Neuronal stem cell (in vitro differentiated cells): Measurements from ENCODE around the gene LTA4H.

Source experiments
- DNase-seq: peaks from one replicate; pipeline ENCODE4 v3.0.0-alpha.2; 2013; ENCODE audit warnings: low spot score
- H2AFZ ChIP-seq: one replicate; pipeline ENCODE4 v1.6.1; 2013; ENCODE audit warnings: mild to moderate bottlenecking, low read length, inconsistent platforms
- H2AK5ac ChIP-seq: 2 replicates; pipeline ENCODE4 v1.6.1; 2013; ENCODE audit warnings: low read depth, mild to moderate bottlenecking, inconsistent platforms, low read length, moderate library complexity, mixed read lengths
- H2BK120ac ChIP-seq: 2 replicates; pipeline ENCODE4 v1.6.1; 2013; ENCODE audit warnings: low read depth, mild to moderate bottlenecking, inconsistent platforms, low read length, moderate library complexity, mixed read lengths
- H2BK12ac ChIP-seq: one replicate; pipeline ENCODE4 v1.6.1; 2013; ENCODE audit warnings: low read length, inconsistent platforms
- H2BK15ac ChIP-seq: 2 replicates; pipeline ENCODE4 v1.6.1; 2013; ENCODE audit warnings: mild to moderate bottlenecking, low read length, inconsistent platforms, mixed read lengths
- H2BK5ac ChIP-seq: one replicate; pipeline ENCODE4 v1.6.1; 2013; ENCODE audit warnings: inconsistent platforms, mild to moderate bottlenecking, low read length, moderate library complexity
- H3K14ac ChIP-seq: one replicate; pipeline ENCODE4 v1.6.1; 2013; ENCODE audit warnings: low read length, inconsistent platforms
- H3K18ac ChIP-seq: 2 replicates; pipeline ENCODE4 v1.6.1; 2013; ENCODE audit warnings: low read length, inconsistent platforms
- H3K23ac ChIP-seq: 2 replicates; pipeline ENCODE4 v1.6.1; 2013; ENCODE audit warnings: low read depth, mild to moderate bottlenecking, mixed read lengths, low read length, inconsistent platforms; ENCODE audit not compliant: poor library complexity
- H3K27ac ChIP-seq: replicated peaks from 3 replicates; pipeline ENCODE4 v1.5.1; 2013; ENCODE audit warnings: low read length, inconsistent platforms
- H3K27me3 ChIP-seq, 3 experiments: 2 replicates each; pipeline ENCODE4 v1.6.1; 2013; ENCODE audit warnings: low read length in 3 of 3, mild to moderate bottlenecking in 2 of 3, inconsistent platforms in 1 of 3, low read depth in 1 of 3, mixed read lengths in 1 of 3, moderate library complexity in 1 of 3; ENCODE audit not compliant: control insufficient read depth in 3 of 3, insufficient read depth in 3 of 3
- H3K36me3 ChIP-seq, 2 donors: replicated peaks in 1 of 2; 2 replicates each; pipeline ENCODE4 v1.6.1; 2013; ENCODE audit warnings: low read length in 2 of 2; ENCODE audit not compliant: control insufficient read depth in 2 of 2, insufficient read depth in 2 of 2
- H3K4ac ChIP-seq: 2 replicates; pipeline ENCODE4 v1.6.1; 2013; ENCODE audit warnings: inconsistent platforms, mild to moderate bottlenecking, low read length, moderate library complexity
- H3K4me1 ChIP-seq, 2 donors: 1 replicate in 1 of 2; 2 replicates in 1 of 2; pipeline ENCODE4 v1.6.1; 2013; ENCODE audit warnings: low read length in 2 of 2, low read depth in 1 of 2; ENCODE audit not compliant: control insufficient read depth in 2 of 2, insufficient read depth in 1 of 2
- H3K4me2 ChIP-seq: one replicate; pipeline ENCODE4 v1.6.1; 2013; ENCODE audit warnings: mild to moderate bottlenecking, low read length, inconsistent platforms; ENCODE audit not compliant: insufficient read depth, poor library complexity, severe bottlenecking
- H3K4me3 ChIP-seq, 2 donors: 2 replicates each; pipeline ENCODE4 v1.5.1; 2013; ENCODE audit warnings: low read length in 2 of 2, mild to moderate bottlenecking in 2 of 2, inconsistent platforms in 1 of 2, moderate library complexity in 1 of 2
- H3K79me1 ChIP-seq: one replicate; pipeline ENCODE4 v1.6.1; 2013; ENCODE audit warnings: low read depth, mild to moderate bottlenecking, inconsistent platforms, low read length, moderate library complexity
- H3K9ac ChIP-seq: one replicate; pipeline ENCODE4 v1.6.1; 2013; ENCODE audit warnings: mild to moderate bottlenecking, low read depth, low read length, inconsistent platforms; ENCODE audit not compliant: poor library complexity
- H3K9me3 ChIP-seq, 2 donors: replicated peaks in 1 of 2; 2 replicates each; pipeline versions ENCODE3 to v1.6.1; 2013; ENCODE audit warnings: low read length in 2 of 2, mild to moderate bottlenecking in 2 of 2, inconsistent platforms in 1 of 2, low read depth in 1 of 2, mixed read lengths in 1 of 2, moderate library complexity in 1 of 2; ENCODE audit not compliant: control insufficient read depth in 2 of 2, insufficient read depth in 1 of 2
- H4K8ac ChIP-seq: one replicate; pipeline ENCODE4 v1.6.1; 2013; ENCODE audit warnings: low read depth, mild to moderate bottlenecking, inconsistent platforms, low read length, moderate library complexity
- H4K91ac ChIP-seq: one replicate; pipeline ENCODE4 v1.6.1; 2013; ENCODE audit warnings: low read length, low read depth, mild to moderate bottlenecking, inconsistent platforms; ENCODE audit not compliant: poor library complexity
- WGBS, 2 donors: extraction: QIAGEN DNeasy Blood & Tissue Kit; methylation state at CpG; one replicate each; pipeline ENCODE4 v1.1.7; 2013; ENCODE audit warnings: missing lambda C conversion rate in 2 of 2, mixed read lengths in 1 of 2; ENCODE audit not compliant: insufficient read length in 2 of 2, insufficient replicate concordance in 1 of 2; ENCODE audit errors: extremely low coverage in 2 of 2; 5-methylcytosine and 5-hydroxymethylcytosine counted together

LTA4H gene

GRCh38 chr12:96048393-96048969 lies 13.1 kb upstream of the LTA4H start:
- Histone ChIP-seq H2AFZ (no peak overlapping the region), H3K27ac (no peak overlapping the region), H2BK12ac (no peak overlapping the region), H3K4me1 (peaks cover 0 to under 1% of the 10 kb centered on the region in 2 donors), H3K36me3 (no peaks in the 10 kb centered on the region), H3K14ac (no peak overlapping the region), H2AK5ac (no peak overlapping the region), H3K4me3 (no peak overlapping the region), H2BK5ac (no peak overlapping the region), H4K91ac (no peak overlapping the region), H3K23ac (no peak overlapping the region), H3K27me3 (no peaks in the 10 kb centered on the region), H3K79me1 (no peaks in the 10 kb centered on the region), H2BK15ac (no peak overlapping the region), H3K9me3 (peaks cover 0 to 9% of the 10 kb centered on the region in 2 donors), H2BK120ac (no peak overlapping the region), H3K9ac (no peak overlapping the region), H4K8ac (no peak overlapping the region), H3K18ac (no peak overlapping the region), H3K4me2 (no peak overlapping the region), H3K4ac (no peak overlapping the region)
- WGBS, 2 donors: no CpG with 5 or more reads among the region's 5 CpGs
- DNase-seq: no peak

GRCh38 chr12:96047229-96048211 lies 12.1 kb upstream of the LTA4H start:
- Histone ChIP-seq H2BK5ac (no peak overlapping the region), H3K36me3 (no peaks in the 10 kb centered on the region), H3K4ac (no peak overlapping the region), H3K79me1 (no peaks in the 10 kb centered on the region), H3K4me3 (no peak overlapping the region), H3K27ac (no peak overlapping the region), H3K9ac (no peak overlapping the region), H4K8ac (no peak overlapping the region), H2BK120ac (no peak overlapping the region), H3K4me2 (no peak overlapping the region), H3K9me3 (peaks cover 0 to 7% of the 10 kb centered on the region in 2 donors), H3K23ac (no peak overlapping the region), H2BK12ac (no peak overlapping the region), H2AK5ac (no peak overlapping the region), H3K27me3 (no peaks in the 10 kb centered on the region), H2BK15ac (no peak overlapping the region), H4K91ac (no peak overlapping the region), H3K18ac (no peak overlapping the region), H3K4me1 (no peaks in the 10 kb centered on the region), H3K14ac (no peak overlapping the region), H2AFZ (no peak overlapping the region)
- WGBS, 2 donors: no CpG with 5 or more reads among the region's 7 CpGs
- no peak for DNase-seq

- no peak overlapping the region for H2BK12ac ChIP-seq
- H3K14ac ChIP-seq: no peak overlapping the region
- DNase-seq: no peak
- no peak overlapping the region for H2BK15ac ChIP-seq
- H3K4me1 ChIP-seq: no peaks in the 10 kb centered on the region
- no peak overlapping the region for H3K4me2 ChIP-seq
- H3K79me1 ChIP-seq: no peaks in the 10 kb centered on the region
- no CpG with 5 or more reads among the region's 3 CpGs for WGBS, 2 donors
- H3K4me3 ChIP-seq: no peak overlapping the region
- H4K91ac ChIP-seq: no peak overlapping the region
- H3K27me3 ChIP-seq: no peaks in the 10 kb centered on the region
- peaks cover 0 to 1% of the 10 kb centered on the region in 2 donors for H3K9me3 ChIP-seq
- no peak overlapping the region for H3K18ac ChIP-seq
- H3K4ac ChIP-seq: no peak overlapping the region
- H4K8ac ChIP-seq: no peak overlapping the region
- no peak overlapping the region for H3K23ac ChIP-seq
- H2AFZ ChIP-seq: no peak overlapping the region
- H2BK5ac ChIP-seq: no peak overlapping the region
- no peak overlapping the region for H3K9ac ChIP-seq
- no peaks in the 10 kb centered on the region for H3K36me3 ChIP-seq
- no peak overlapping the region for H2BK120ac ChIP-seq
- no peak overlapping the region for H2AK5ac ChIP-seq
- no peak overlapping the region for H3K27ac ChIP-seq
Measured at GRCh38 chr12:96046543-96047228, 11.3 kb upstream of the LTA4H start.

- no peak for DNase-seq
- H3K23ac ChIP-seq: no peak overlapping the region
- H2AK5ac ChIP-seq: no peak overlapping the region
- no peak overlapping the region for H2BK12ac ChIP-seq
- no peak overlapping the region for H3K4me2 ChIP-seq
- no peak overlapping the region for H3K18ac ChIP-seq
- H4K91ac ChIP-seq: no peak overlapping the region
- H3K14ac ChIP-seq: no peak overlapping the region
- no CpG with 5 or more reads among the region's 7 CpGs for WGBS, 2 donors
- H3K4me1 ChIP-seq: no peaks in the 10 kb centered on the region
- H3K4me3 ChIP-seq: no peak overlapping the region
- H3K27me3 ChIP-seq: no peaks in the 10 kb centered on the region
- no peak overlapping the region for H3K4ac ChIP-seq
- no peaks in the 10 kb centered on the region for H3K79me1 ChIP-seq
- H2BK15ac ChIP-seq: no peak overlapping the region
- H4K8ac ChIP-seq: no peak overlapping the region
- H3K9me3 ChIP-seq: no peaks in the 10 kb centered on the region
- H3K27ac ChIP-seq: no peak overlapping the region
- H3K36me3 ChIP-seq: no peaks in the 10 kb centered on the region
- H2BK5ac ChIP-seq: no peak overlapping the region
- H2BK120ac ChIP-seq: no peak overlapping the region
- H2AFZ ChIP-seq: no peak overlapping the region
- no peak overlapping the region for H3K9ac ChIP-seq
Measured at GRCh38 chr12:96045566-96045965, 10.2 kb upstream of the LTA4H start.
